PFSK-1 (cell line): Measurements from ENCODE around the gene GPR180.

Experiments used
- FOXP2 ChIP-seq: optimal IDR thresholded peaks from 2 replicates; pipeline ENCODE3; 2011; ENCODE audit warnings: borderline replicate concordance, control low read depth, inconsistent platforms; ENCODE audit not compliant: insufficient read depth; ENCODE audit errors: extremely low read length, extremely low read depth
- POLR2AphosphoS5 ChIP-seq: IDR thresholded peaks from 2 replicates; pipeline ENCODE4 v1.6.1; 2012; ENCODE audit warnings: low read depth, mild to moderate bottlenecking, control low read depth, low read length, moderate library complexity
- SIN3A ChIP-seq: IDR thresholded peaks from 2 replicates; pipeline ENCODE4 v1.6.1; 2012; ENCODE audit warnings: mild to moderate bottlenecking, low read length, moderate library complexity, borderline replicate concordance; ENCODE audit not compliant: insufficient read depth
- TAF1 ChIP-seq: IDR thresholded peaks from 2 replicates; pipeline ENCODE4 v1.6.1; 2012; ENCODE audit warnings: low read length, control low read depth, borderline replicate concordance; ENCODE audit not compliant: insufficient read depth
- TF ChIP-seq, protein P1 (sequence below), 2 experiments: IDR thresholded peaks; 2 replicates each; pipeline versions ENCODE4 v1.6.1 to v1.8.0; 2011 to 2012; ENCODE audit warnings: low read depth in 2 of 2, low read length in 2 of 2, control low read depth in 1 of 2, inconsistent platforms in 1 of 2, mild to moderate bottlenecking in 1 of 2, moderate library complexity in 1 of 2; ENCODE audit not compliant: insufficient read depth in 1 of 2

DNA sequence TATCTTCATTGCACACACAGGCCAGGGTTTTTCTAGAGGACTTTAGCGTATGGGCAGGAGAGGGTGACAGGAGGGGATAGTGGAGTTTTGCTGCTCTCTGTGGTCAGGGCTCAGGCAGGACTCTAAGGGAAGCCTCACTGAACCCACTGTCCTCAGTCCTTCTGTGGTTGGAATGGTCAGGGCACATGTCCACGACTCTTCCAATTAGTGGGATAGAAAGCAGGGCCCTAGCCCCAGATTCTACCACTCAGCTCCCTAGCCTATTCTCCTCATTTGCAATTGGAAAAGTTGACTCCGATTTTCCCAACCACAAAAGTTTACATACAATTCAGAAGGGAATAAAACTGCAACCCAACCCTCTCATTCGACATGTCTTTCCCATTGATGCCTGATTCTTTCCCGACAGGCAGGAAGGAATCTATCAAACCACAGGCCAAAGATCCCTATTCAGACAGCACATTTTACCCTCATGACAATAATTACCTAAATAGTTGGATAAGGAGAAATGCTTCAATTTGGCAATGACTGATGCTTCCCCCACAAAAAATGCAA, 43.9 kb upstream of the GPR180 start:
- no peak for TF ChIP-seq POLR2AphosphoS5
- no peak for TF ChIP-seq SIN3A
- TF ChIP-seq, protein P1, sequence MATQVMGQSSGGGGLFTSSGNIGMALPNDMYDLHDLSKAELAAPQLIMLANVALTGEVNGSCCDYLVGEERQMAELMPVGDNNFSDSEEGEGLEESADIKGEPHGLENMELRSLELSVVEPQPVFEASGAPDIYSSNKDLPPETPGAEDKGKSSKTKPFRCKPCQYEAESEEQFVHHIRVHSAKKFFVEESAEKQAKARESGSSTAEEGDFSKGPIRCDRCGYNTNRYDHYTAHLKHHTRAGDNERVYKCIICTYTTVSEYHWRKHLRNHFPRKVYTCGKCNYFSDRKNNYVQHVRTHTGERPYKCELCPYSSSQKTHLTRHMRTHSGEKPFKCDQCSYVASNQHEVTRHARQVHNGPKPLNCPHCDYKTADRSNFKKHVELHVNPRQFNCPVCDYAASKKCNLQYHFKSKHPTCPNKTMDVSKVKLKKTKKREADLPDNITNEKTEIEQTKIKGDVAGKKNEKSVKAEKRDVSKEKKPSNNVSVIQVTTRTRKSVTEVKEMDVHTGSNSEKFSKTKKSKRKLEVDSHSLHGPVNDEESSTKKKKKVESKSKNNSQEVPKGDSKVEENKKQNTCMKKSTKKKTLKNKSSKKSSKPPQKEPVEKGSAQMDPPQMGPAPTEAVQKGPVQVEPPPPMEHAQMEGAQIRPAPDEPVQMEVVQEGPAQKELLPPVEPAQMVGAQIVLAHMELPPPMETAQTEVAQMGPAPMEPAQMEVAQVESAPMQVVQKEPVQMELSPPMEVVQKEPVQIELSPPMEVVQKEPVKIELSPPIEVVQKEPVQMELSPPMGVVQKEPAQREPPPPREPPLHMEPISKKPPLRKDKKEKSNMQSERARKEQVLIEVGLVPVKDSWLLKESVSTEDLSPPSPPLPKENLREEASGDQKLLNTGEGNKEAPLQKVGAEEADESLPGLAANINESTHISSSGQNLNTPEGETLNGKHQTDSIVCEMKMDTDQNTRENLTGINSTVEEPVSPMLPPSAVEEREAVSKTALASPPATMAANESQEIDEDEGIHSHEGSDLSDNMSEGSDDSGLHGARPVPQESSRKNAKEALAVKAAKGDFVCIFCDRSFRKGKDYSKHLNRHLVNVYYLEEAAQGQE (IDR thresholded peaks at IDR 0.05; ENCODE audit: insufficient read depth in 1 of 2, low read depth in 2 of 2, low read length in 2 of 2): no peak
- TF ChIP-seq FOXP2: no peak
- no peak for TF ChIP-seq TAF1
